GM10847 (cell line): ENCODE data around the gene CAB39.

Experiments used
- POLR2A ChIP-seq: IDR thresholded peaks from 2 replicates; pipeline ENCODE4 v1.6.1; 2011; ENCODE audit not compliant: insufficient read length; ENCODE audit errors: extremely low read depth

Gene CAB39

DNA sequence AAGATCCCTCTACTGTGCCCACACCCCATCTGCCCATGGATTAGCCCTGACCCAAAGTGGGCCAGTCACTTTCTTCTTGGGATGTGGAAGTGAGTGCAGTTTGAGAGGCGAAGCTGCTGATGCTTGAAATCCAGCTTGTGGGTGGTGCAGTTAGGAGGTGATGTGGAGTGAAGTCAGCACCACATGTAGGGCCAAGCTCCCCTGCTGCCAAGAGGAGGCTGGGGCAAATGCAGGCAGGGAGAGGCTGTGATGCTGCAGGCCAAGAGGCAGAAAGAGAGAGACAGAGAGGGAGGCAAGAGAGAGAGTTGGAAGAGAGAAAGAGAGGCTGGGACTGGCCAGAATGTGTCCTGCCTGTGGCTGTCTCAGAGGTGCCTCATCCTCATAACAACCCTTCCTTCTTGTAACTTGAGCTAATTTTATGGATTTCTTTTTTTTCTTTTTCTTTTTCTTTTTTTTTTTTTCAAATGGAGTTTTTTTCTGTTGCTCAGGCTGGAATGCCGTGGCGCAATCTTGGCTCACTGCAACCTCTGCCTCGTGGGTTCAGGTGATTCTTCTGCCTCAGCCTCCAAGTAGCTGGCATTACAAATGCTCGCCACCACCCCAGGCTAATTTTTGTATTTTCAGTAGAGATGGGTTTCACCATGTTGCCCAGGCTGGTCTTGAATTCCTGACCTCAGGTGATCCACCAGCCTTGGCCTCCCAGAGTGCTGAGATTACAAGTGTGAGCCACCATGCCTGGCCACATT is 35.3 kb upstream of the CAB39 start:
- no peak for TF ChIP-seq POLR2A

DNA sequence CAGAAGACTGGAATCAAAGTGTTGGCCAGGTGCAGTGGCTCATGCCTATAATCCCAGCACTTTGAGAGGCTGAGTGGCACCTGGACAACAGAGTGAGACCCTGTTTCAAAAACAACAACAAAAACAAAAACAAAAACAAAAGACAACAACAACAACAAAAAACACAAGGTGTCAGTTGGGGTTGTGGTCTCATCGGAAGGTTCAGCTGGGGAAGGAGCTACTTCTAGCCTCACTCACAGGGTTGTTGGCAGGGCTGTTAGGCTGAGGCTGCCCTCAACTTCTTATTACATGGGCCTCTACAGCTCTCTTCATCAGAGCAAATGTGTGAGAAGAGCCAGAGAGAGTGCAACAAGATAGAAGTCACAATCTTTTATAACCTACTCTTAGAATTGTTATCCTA is 34.6 kb upstream of the CAB39 start:
- no peak for TF ChIP-seq POLR2A

DNA sequence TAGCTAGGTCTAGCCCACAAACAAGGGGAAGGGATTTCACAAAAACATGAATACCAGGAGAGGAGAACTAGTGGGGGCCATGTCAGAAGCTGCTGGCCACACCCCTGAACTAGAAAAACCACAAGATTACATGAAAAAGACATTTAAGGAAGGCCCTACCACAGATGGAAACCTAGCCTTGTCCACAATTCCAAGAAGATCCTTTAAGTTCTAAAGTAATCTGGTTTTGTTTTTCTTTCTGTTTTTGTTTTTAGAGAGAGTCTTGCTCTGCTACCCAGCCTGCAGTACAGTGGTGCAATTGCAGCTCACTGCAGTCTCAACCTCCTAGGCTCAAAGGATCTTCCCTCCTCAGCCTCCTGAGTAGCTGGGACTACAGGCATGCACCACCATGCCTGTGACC is 34.2 kb upstream of the CAB39 start:
- TF ChIP-seq POLR2A: no peak

DNA sequence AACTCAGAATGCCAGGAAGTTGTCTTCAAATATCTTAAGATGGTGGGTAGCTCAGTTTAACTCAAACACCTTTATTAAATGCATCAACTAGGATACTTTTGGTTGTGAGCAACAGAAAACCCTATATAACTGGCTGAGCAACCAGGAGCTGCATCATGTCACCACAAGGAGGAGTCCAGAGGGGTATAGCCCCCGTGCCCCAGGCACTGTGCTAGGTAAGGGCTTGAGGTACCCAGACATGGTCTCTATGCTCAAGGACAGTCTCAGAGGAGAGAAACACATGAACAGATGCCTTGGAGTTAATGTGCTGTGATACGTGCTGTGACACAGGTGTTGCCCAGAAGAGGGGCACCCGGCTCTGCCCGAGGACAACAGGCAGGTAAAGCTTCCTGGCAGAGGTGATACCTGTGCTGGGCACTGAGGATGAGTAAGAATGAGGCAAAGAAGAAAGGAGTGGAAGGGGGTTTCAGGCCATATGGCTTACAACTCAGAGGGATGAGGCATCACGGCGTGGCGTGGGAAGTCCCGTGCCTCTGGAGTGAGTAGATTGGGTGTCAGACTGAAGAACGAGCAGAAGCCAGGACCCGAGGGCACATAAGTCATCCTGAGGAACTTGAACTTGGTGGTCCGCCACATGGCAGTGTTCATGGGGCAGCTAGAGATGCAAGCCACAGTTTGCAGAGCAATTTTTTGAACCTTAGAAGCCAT is 32.0 kb upstream of the CAB39 start:
- no peak for TF ChIP-seq POLR2A

DNA sequence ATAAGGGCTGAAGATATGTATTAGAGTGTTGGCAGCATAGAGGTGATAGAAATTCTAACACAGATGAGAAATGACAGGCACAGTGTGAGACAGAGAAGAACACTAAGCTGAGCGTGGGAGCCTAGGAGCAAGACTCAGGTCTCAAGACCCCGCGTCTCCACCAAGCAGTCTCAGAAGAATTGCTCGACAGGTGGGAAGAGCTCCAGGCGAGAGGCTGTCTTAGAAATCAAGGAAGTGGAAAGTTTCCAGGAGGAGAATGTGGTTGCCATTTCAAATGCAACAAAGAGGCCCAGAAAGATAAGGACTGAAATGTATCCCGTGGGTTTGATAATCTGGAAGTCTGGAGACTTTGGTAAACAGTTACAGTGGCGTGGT is 31.5 kb upstream of the CAB39 start:
- no peak for TF ChIP-seq POLR2A

DNA sequence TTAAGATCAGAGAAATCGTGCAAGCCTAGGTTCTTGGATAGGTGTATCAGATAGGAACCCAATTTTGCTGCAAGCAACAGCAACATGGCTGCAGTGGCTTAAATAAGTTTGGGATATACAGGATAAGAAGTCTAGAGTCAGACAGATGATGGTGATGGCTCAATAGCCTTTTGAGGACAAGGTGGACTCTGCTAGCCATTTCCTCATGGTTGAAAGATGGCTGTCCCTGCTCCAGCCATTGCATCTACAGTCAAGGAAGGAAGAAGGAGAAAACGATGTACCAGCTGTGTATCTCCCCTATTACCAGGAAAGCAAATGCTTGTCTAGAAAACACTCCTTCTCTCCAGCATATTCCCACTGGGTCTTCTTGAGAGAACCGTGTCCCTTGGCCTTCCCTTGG is 30.1 kb upstream of the CAB39 start:
- TF ChIP-seq POLR2A: no peak

DNA sequence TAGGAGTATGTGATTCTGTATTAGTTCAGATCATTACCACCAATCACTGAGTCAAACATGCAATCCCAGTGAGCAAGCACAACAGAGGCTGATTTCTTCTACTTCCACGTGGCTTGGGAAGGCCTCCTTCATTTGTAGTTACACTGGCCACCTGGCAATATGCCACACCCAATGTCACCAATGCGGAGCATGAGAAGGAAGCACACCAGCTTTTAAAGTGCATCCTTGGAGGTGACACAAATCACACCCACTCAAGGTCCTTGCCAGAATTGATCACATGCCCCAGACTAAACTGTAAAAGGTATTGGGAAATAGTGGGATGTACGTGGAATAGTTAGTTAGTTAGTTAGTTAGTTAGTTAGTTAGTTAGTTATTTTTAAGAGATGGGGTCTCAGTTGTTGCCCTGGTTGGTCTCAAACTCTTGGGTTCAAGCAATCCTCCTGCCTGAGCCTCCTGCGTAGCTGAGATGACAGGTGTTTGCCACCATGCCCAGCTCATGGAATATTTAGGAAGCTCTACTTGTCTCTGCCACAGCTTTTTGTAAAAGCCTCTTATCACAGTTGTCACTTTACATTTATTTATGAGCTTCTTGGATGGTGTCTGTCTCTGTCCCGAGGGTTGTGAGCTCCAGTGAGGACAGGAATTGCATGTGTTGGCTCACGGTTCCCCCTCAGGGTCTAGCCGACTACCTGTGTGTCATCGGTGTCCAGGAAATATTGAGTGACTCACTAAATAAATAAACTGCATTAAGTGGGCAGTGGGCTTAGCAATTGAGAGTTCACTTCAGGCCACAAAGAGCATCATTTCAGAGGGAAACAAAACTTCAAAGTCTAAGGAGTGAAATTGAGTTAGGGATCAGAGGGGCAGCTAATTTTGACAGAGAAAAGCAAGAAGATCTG is 28.1 kb upstream of the CAB39 start:
- TF ChIP-seq POLR2A: no peak

DNA sequence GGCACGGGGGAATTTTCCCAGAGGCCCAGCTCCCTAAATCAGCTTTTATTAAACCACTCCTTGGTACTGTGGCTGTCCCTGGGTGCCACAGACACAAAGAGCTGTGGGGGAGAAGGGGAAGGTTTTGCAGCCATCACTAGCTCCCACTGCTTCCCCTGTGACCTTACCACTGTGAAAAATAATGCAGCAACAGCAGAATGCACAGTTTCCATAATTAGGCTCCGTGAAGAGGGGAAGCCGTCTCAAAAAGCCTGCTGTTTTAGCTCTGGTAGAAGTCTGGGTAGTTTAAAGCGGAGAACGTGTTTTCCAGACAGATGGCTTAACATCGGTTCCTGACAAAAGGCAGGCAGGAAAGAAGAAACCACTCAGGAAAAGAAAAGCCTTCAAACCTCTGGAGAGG is 27.5 kb upstream of the CAB39 start:
- no peak for TF ChIP-seq POLR2A

DNA sequence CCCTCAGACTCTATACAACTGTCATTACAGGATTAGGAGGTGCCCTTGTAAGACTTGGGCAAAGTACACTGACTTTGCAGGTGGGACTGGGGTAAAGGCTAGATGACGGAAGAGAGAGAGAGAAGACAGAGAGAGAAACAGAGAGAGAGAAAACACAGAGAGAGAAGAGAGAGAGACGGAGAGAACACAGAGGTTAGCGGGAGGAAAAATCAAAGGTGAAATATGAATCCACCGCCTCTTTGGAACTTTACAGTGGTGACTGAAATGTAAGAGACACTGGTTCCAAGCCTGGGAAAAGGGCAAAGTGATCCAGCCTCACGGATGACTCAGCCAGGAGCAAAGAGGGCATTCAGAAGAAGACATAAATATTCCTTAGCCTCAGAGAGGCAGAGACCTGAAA is 25.1 kb upstream of the CAB39 start:
- no peak for TF ChIP-seq POLR2A

DNA sequence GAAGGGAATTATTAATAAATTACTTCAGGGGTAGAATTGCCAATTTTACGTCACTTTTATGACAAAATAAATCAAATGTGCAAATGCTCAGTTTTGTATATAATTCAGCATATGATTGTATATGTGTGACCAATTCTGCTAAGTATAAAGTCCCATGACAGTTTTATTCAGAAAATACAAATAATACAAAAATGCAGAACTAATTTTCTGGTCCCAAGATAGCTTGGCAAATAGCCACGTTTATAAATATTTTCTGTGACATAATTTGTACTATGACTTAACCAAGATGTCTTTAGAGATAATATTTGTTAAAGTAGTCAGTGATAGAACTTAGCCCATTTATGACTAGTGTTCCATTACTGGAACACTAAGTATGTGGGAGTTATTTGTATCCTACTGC is 24.2 kb upstream of the CAB39 start:
- no peak for TF ChIP-seq POLR2A

DNA sequence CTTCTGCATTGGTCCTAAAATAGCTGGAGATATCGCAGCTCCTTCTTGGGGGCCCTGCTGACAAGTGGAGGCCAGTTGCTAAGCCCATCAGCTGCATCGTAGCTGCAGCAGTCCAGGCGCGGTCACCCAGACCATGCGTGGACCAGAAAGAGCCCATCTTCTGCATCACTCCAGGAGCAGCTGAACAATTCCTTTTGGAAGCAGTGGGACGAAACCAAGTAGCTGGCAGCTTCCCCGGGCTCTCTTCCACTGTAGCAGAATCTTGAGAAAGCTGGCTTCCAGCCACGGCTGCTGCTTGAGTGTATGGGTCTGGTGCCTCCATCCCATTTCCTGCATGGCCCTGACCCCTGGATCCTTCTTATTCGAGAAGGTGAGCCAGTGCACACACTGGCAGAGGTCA is 22.2 kb upstream of the CAB39 start:
- no peak for TF ChIP-seq POLR2A

DNA sequence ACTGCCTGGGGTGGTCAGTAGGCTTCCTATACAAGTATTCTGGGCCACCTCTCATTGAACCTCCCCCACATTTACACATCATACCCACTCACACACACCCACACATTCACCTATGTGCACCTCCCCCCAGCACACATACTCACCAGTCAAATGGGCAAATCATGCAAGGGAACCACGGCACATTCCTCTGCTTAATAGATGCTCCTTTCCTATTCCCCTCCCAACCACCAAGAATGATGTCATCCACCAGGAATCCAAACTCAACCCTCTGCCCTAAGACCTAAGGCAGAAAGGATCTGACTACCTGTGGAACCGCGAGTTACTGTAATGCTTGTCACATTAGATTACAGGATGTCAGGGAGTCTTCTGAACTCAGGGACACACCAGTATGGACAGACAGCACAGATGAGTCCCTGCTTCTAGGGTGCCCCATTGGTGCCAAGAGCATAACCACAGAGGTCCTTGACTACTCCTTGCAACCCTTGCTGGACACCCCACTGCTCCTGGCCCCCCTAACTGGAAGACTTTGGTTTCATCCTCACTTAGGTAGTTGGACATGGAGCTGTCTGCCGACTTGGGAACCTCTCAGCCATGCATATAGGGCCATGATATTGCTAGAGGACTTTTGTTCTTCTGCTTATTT is 21.5 kb upstream of the CAB39 start:
- TF ChIP-seq POLR2A: no peak

DNA sequence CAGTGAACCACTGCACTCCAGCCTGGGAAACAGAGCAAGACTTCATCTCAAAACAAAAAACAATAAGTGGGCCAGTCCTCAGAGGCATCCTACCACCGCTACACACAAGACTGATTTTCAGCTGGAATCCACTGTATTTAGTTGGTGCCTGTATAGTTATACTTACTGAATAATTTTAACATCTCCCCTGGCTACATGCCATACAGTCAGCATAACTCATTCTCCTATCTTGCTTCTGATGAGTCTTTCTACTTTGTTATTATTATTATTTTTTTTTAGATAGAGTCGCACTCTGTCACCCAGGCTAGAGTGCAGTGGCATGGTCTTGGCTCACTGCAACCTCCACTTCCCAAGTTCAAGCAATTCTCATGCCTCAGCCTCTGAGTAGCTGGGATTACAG is 19.9 kb upstream of the CAB39 start:
- TF ChIP-seq POLR2A: no peak

DNA sequence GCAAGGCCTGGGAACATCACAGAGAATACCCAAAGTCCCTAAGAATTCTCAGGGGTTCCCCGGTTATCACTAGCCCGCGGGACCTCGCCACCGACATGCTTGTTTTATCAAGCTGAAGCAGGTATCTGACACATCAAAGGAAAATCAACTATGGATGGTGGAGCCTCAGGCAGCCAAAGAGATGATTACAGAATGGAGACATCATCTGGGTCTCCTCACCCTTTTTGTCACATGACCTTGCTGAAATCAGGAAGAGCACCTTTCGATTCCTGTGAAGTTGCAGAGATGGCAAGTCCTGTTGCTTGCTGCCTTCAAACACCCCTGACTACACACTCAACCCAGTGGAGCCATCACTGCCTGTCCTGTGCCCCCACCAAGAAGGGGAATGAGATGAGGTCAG is 19.2 kb upstream of the CAB39 start:
- TF ChIP-seq POLR2A: no peak

DNA sequence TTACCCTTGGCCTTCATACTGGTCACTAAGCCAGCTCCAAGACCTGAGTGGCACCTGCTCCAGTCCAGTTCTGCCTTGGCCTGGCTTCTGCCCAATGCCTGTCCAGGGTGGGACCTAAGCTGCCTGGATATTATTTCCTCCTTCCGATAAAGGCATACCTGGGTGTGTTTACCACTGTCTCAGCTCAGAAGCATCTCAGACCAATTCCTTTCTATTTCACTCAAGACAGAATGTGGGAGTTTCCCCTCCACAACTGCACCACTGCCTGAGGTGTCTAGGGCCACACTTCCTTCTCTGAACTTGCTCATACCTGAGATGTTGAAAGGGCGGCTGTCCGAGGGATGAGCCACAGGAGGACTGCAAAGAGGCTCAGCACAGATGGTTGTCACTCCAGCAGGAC is 18.4 kb upstream of the CAB39 start:
- no peak for TF ChIP-seq POLR2A
